Prostate gland (tissue), 2 donors: ENCODE results near the gene FOXO4. TPM values are rescaled to one million over a fixed set of nuclear protein-coding genes. Genes with fewer than 3 reads are reported as not detected.

ENCODE experiments used
- DNase-seq: peaks from one replicate; pipeline ENCODE4 v3.0.0-alpha.2; 2019; ENCODE audit warnings: low spot score
- H3K27ac ChIP-seq, 2 donors: fragments of 200-600 bp; sonication (generic); 2 replicates each; pipeline ENCODE4 v1.5.1; 2017 to 2019
- H3K27me3 ChIP-seq: fragments of 200-600 bp; sonication (generic); replicated peaks from 2 replicates; pipeline ENCODE4 v1.5.1; 2019; ENCODE audit not compliant: insufficient read depth
- H3K36me3 ChIP-seq, 2 donors: fragments of 200-600 bp; sonication (generic); 1 replicate in 1 of 2; 2 replicates in 1 of 2; pipeline versions ENCODE4 v1.5.1 to v1.8.1; 2017 to 2019
- H3K4me1 ChIP-seq: fragments of 200-600 bp; sonication (generic); replicated peaks from 2 replicates; pipeline ENCODE4 v1.5.1; 2019
- H3K4me3 ChIP-seq, 2 donors: fragments of 200-600 bp; sonication (generic); 2 replicates each; pipeline ENCODE4 v1.5.1; 2017 to 2019
- H3K9me3 ChIP-seq: fragments of 200-600 bp; sonication (generic); 2 replicates; pipeline ENCODE4 v1.5.1; 2017
- POLR2A ChIP-seq: fragments of 450-650 bp; IDR thresholded peaks from one replicate; pipeline ENCODE4 v1.6.1; 2016; ENCODE audit warnings: antibody characterized with exemption, mild to moderate bottlenecking
- POLR2AphosphoS5 ChIP-seq: sonication (generic); formaldehyde crosslinking; IDR thresholded peaks from one replicate; pipeline ENCODE4 v1.6.1; 2017; ENCODE audit warnings: antibody characterized with exemption
- WGBS: methylation state at CpG from one replicate; pipeline ENCODE4 v1.1.5; 2018; 5-methylcytosine and 5-hydroxymethylcytosine counted together
- intact Hi-C: fragments of 100-400 bp; cut with DNase I; formaldehyde crosslinking; loops from one replicate; pipeline ENCODE4 v1.14.2; 2022
- total RNA-seq, 2 donors: library from RNA; depleted of rRNA; stranded (reverse); fragments of >200 nt; gene quantifications; one replicate each; pipeline ENCODE4 v1.1.0, GENCODE V29; 2016
- TF ChIP-seq, protein P1 (sequence below), 4 experiments: fragments of 200-600 bp in 2 of 4; fragments of 450-650 bp in 2 of 4; sonication (generic) in 2 of 4; IDR thresholded peaks; 1 replicate in 3 of 4; 2 replicates in 1 of 4; pipeline ENCODE4 v1.5.1; 2016 to 2019; ENCODE audit warnings: antibody characterized with exemption in 4 of 4, mild to moderate bottlenecking in 2 of 4, moderate library complexity in 2 of 4

The FOXO4 gene
- total RNA-seq, 2 donors from 2014 or later = 40.4 to 74.0 TPM

DNA sequence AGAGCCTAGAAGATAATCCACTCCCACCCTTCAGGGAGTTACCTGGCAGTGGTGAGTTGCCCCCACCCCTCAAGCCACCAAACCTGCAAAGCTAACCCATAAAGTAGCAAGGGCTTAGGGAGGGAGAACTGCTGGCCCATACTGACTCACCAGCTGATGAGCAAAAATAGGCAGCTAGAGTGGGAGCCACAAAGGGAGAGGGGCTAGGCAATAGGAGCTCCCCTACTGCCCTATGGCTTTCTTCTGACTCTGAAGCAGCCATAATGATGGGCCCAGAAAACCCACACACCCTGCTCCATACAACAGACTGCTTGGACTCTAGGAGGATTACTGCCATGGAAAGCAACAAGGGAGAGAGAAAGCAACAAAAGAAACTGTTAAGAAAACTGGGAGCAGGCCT, 35.5 kb upstream of the FOXO4 start:
- DNase-seq = no peak
- Histone ChIP-seq H3K27me3 (no peaks in the 10 kb centered on the region), H3K36me3 (no peaks in the 10 kb centered on the region), H3K4me1 (no peaks in the 10 kb centered on the region), H3K27ac (no peak overlapping the region), H3K9me3 (no peaks in the 10 kb centered on the region), H3K4me3 (no peak overlapping the region)
- TF ChIP-seq, protein P1, sequence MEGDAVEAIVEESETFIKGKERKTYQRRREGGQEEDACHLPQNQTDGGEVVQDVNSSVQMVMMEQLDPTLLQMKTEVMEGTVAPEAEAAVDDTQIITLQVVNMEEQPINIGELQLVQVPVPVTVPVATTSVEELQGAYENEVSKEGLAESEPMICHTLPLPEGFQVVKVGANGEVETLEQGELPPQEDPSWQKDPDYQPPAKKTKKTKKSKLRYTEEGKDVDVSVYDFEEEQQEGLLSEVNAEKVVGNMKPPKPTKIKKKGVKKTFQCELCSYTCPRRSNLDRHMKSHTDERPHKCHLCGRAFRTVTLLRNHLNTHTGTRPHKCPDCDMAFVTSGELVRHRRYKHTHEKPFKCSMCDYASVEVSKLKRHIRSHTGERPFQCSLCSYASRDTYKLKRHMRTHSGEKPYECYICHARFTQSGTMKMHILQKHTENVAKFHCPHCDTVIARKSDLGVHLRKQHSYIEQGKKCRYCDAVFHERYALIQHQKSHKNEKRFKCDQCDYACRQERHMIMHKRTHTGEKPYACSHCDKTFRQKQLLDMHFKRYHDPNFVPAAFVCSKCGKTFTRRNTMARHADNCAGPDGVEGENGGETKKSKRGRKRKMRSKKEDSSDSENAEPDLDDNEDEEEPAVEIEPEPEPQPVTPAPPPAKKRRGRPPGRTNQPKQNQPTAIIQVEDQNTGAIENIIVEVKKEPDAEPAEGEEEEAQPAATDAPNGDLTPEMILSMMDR (IDR thresholded peaks at IDR 0.05) = no peak
- TF ChIP-seq POLR2A (no peak), POLR2AphosphoS5 (no peak)
- intact Hi-C loops = no loop called here

DNA sequence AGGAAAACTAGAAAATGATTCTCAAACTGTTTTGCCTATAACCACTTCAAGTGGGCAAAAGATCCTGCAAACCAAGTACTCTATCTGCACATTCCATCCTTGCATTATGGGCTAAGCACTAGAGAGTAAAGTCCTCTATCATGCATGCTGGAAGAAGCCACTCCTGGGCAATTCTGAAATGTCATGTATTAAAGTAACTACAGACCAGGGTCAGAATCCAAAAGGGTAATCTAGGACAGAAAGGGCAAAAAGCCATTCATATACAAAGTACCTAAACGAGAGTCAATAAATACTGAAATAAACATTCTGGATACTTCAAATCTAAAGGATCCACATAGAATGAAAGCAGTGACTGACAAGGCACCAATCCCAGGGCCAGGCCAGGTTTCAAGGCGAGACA, 28.6 kb upstream of the FOXO4 start:
- Histone ChIP-seq H3K27me3 (no peaks in the 10 kb centered on the region), H3K27ac (peak overlapping the region; percentile 79 to 86), H3K4me1 (no peaks in the 10 kb centered on the region), H3K4me3 (peak overlapping the region; percentile 44 to 52), H3K9me3 (no peaks in the 10 kb centered on the region), H3K36me3 (no peaks in the 10 kb centered on the region)
- intact Hi-C loops = no loop called here
- WGBS = 5% methylated on average over 2 of the region's 2 CpGs
- DNase-seq = no peak
- TF ChIP-seq, protein P1 (IDR thresholded peaks at IDR 0.05) = no peak
- no peak for TF ChIP-seq POLR2A
- no peak for TF ChIP-seq POLR2AphosphoS5

DNA sequence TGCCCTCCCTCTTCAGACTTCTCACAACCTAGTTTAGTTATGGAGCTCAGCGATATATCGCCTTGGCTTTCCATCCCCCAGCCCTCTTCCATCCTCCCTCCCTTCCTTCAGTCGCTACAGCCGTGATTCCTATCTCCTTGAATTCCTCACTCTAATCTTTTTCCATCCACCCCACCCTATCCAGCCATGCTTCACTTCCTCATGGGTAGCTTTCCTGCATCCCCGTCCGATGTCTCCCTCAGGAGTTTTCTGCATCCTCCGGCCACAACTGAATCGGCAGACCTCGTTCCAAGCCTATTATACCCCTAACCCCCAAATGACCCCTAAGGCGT, 28.0 kb upstream of the FOXO4 start:
- no peaks in the 10 kb centered on the region for H3K9me3 ChIP-seq
- TF ChIP-seq, protein P1 (IDR thresholded peaks at IDR 0.05) = no peak
- TF ChIP-seq POLR2AphosphoS5 (no peak), POLR2A (no peak)
- H3K27ac ChIP-seq = peak overlapping the region; percentile 79 to 86
- H3K36me3 ChIP-seq = no peaks in the 10 kb centered on the region
- no peaks in the 10 kb centered on the region for H3K27me3 ChIP-seq
- intact Hi-C loops = no loop called here
- WGBS = 0% methylated on average over 10 of the region's 10 CpGs
- H3K4me3 ChIP-seq = peak overlapping the region; percentile 44 to 52
- no peak for DNase-seq
- H3K4me1 ChIP-seq = no peaks in the 10 kb centered on the region

DNA sequence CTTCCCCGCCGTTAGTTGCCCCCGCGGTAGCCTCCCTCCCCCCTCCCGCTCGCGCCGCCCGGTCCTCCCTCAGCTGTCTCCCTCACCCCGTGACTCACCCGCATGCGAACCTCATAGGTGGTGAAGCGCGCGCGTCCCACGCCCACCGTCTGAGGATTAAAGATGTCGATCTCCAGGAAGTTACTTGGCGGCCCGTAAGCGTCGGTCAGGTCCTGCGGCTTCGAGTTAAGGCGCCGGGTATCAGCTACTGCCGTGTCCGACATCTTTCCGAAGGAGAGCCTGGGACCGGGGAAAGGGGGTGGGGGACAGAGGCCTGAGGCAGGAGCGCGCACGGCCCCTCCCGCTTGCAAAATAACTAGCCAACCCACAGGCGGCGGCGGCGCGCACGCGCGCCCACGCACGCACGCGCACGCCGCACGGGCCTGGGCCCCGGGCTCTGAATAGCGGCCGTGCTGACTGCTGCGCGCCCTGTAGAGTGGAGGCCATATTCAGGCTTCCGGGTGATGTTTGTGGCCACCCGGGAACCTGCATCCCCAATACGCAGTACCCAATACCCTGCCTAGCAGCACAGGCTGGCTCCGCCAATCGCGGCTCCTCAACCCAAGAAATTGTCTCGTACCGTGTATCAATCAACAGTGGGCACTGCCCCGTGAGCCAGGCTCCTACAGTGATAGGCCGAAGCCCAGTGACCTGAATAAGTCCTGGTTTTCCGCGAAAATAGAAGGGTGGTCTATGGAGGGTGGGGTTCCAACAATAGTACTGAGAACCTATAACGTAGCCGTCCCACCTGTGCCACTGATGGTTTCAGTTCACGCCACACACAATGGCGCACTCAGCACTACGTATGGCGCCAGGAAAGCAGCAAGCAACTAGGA, 27.4 kb upstream of the FOXO4 start, which contains the start of gene SNX12:
TSS of gene SNX12 (minus strand) at position 291 of the 875 bp plus-strand sequence. CDS start at position 263, 28 bp downstream.
- H3K27me3 ChIP-seq = no peaks in the 10 kb centered on the region
- no peaks in the 10 kb centered on the region for H3K4me1 ChIP-seq
- H3K27ac ChIP-seq = peak within 1 kb of the TSS; percentile 79 to 86
- intact Hi-C loops = no loop called here
- H3K36me3 ChIP-seq = no peaks in the 10 kb centered on the region
- no peaks in the 10 kb centered on the region for H3K9me3 ChIP-seq
- TF ChIP-seq POLR2AphosphoS5 = peak; percentile 80
- TF ChIP-seq, protein P1 (IDR thresholded peaks at IDR 0.05) = peak in 2 of 4 experiments; percentile 67 to 91
- TF ChIP-seq POLR2A = peak; percentile 62
- WGBS = under 1% methylated on average over 26 of the region's 73 CpGs
- peak; percentile 89 for DNase-seq
- H3K4me3 ChIP-seq = peak within 1 kb of the TSS; percentile 44 to 52

DNA sequence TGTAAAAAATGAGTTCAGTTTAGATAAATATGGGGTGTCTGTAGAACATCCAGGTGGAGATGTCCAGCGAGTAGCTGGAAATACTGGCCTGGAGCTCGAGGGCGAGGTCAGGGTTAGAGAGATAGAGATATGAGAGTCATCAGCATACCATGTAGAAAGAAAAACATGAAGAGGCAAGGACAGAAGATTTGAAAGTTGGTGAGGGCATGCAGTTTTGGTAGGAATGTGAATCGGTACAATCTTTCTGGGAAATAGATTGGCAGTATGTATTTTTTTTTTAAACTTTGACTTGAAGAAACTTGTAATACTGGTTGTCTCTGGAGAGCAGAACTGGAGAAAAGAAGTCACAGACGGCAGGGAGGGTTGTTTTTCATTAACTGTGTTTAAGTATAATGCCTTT, 25.1 kb upstream of the FOXO4 start:
- Histone ChIP-seq H3K4me1 (no peaks in the 10 kb centered on the region), H3K9me3 (no peaks in the 10 kb centered on the region), H3K27ac (no peak overlapping the region), H3K27me3 (no peaks in the 10 kb centered on the region), H3K4me3 (no peak overlapping the region), H3K36me3 (no peaks in the 10 kb centered on the region)
- intact Hi-C loops = no loop called here
- TF ChIP-seq POLR2AphosphoS5 = no peak
- TF ChIP-seq POLR2A = no peak
- TF ChIP-seq, protein P1 (IDR thresholded peaks at IDR 0.05) = no peak
- no peak for DNase-seq
- 59% methylated on average over 5 of the region's 5 CpGs for WGBS
